Endometrium (tissue), 2 donors: ENCODE data around the gene FIP1L1.
"Not testable (repeated sequence)": the region's sequence is repeated elsewhere in the genome, so short reads cannot be mapped to it uniquely, and the experiment has no call there.

Experiments
- FAIRE-seq: peaks from 2 replicates; lab custom pipeline; 2012; peaks lifted over from hg19 to GRCh38; lab: Jason Lieb, UNC
- donor health status: control.
- donor health status: control.

Gene FIP1L1

DNA sequence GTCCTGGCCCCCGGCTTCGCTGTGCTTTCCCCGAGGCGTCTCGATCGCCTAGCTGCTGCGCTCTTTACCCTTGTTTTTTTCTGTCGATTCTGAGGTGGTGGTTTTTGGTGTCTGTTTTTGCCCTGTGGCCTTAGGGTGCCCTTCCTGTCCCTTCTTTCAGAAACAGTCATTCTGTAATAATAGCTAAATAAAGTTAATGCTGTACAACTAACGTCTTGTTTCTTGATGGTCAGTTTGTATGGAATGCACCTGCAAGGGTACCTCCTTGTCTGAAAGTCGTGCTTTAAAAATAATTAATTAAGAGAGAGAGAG, 686 bp downstream of the FIP1L1 start:
- FAIRE-seq: no peak

DNA sequence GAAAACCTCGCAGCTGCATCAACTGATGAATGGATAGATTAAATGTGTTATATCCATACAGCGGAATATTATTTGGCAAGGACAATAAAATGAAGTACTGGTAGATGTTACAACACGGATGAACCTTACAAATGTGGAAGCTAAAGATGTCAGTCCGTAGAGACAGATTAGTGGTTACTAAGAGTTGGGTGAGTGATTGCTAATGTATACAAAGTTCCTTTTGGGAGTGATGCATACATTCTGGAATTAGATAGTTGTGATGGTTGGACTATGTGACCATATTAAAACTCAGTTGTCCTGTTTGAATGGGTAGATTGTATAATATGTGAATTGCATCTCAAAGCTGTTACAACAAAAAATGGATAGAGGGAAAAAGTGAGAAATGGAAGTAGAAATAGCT, 2.8 kb downstream of the FIP1L1 start:
- no peak for FAIRE-seq

DNA sequence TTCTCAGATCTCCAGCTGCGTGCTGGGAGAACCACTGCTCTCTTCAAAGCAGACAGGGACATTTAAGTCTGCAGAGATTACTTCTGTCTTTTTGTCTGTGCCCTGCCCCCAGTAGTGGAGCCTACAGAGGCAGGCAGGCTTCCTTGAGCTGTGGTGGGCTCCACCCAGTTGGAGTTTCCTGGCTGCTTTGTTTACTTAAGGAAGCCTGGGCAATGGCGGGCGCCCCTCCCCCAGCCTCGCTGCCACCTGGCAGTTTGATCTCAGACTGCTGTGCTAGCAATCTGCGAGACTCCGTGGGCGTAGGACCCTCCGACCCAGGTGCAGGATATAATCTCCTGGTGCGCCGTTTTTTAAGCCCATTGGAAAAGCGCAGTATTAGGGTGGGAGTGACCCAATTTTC, 32.0 kb downstream of the FIP1L1 start:
- FAIRE-seq: not testable (repeated sequence)

DNA sequence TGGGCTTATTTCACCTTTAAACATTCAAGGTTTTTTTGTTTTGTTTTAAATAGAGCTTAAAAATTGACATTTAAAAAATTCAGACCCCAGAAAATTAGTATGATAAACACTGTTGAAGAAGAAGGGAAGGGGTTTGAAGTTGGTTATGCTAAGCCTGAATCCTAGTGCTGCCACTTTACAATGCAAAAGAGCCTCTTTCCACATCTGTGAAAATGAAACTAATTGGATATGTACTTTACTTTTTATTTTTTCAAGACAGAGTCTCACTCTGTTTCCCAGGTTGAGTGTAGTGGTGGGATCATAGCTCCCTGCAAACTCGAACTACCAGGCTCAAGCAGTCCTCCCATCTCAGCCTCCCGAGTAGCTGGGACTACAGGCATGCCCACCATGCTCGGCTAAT, 41.8 kb downstream of the FIP1L1 start:
- no peak for FAIRE-seq

DNA sequence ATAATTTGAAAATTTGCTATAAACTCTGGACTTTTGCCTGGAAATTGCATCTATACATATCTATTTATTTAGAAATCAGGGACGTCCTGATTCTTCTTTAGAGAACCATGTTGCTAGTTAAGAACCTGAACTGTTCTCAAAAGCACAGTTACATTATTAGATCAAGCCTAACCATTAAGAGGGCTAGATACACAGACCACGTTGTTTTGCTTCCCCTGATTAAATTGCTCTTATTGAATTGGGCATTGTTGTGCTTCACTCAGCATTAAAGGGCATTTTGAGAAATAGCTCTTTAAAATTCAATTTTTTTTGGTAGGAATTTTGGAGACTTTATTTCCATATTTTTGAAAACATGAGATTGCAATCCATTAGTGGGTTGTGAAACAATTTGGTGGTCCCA, 44.4 kb downstream of the FIP1L1 start:
- no peak for FAIRE-seq

DNA sequence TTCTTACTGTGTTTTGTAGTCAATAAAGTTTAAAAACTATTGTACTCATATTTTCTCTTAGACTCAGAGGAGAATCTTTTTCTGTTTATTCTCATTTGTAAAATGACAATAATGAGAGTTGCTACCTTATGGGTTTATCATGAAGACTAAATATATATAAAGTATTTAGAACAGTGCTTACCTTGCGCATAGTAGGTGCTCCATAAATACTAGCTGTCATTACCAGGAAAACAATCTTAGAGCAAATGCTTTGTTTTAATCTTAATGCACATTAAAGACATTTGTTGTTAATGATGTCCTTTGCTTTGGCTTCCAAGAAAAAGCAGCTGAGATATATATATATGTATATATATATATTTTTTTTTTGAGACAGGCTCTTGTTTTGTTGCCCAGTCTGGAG, 44.9 kb downstream of the FIP1L1 start:
- no peak for FAIRE-seq

DNA sequence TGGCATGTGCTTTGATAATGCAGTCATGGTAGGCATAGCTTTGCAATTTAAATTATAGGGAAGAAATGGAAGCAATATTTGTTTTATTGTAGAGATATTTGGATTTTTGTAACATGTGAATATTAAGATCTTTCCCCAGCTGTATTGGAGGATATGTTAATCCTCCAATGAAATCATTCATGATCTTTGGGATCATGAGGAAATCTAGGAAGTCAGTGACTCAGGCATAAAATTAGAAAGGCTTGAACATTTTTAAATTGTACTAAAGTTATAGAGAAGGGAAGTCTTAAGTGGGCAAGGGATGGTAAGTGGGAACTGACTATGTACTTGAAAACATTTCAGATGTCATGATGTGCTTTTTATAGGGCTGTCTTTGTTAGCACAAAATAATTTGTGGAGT, 46.8 kb downstream of the FIP1L1 start:
- no peak for FAIRE-seq

DNA sequence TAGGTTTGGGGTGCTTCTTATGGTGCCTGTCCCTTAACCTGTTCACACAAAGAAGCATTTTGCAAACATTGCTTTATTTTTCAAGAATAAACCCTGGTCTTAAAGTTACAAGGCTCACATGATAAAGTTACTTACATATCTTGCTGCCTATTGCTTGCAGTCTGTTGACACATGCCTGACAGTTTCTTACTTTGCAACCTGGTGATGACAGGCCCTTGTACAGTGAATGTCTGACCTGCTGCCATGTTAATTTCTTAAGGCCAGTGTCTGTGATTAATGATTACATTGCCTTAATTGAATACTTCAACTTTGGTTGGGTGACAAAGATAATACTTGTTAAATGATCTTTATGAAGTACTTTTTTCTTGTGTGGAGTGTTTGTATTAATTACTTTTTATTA, 49.9 kb downstream of the FIP1L1 start:
- FAIRE-seq: no peak

DNA sequence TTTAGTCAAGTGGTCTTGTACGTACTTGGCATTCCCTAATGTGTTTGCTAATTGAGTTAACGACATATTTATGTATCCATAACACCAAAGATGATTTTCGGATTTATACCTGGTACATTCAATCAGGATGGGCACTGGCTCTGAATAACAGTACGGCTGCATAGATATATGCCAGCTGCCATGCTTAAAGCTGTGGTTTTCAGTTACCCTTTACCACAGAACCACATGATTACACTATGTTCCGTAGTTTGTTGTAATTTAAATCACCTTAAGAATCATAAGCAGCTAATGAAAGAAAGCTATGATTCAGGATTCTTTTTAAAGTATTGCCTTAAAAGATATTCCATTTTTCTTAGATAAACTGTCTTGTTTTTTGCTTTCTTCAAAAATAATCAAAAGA, 53.6 kb downstream of the FIP1L1 start:
- no peak for FAIRE-seq

DNA sequence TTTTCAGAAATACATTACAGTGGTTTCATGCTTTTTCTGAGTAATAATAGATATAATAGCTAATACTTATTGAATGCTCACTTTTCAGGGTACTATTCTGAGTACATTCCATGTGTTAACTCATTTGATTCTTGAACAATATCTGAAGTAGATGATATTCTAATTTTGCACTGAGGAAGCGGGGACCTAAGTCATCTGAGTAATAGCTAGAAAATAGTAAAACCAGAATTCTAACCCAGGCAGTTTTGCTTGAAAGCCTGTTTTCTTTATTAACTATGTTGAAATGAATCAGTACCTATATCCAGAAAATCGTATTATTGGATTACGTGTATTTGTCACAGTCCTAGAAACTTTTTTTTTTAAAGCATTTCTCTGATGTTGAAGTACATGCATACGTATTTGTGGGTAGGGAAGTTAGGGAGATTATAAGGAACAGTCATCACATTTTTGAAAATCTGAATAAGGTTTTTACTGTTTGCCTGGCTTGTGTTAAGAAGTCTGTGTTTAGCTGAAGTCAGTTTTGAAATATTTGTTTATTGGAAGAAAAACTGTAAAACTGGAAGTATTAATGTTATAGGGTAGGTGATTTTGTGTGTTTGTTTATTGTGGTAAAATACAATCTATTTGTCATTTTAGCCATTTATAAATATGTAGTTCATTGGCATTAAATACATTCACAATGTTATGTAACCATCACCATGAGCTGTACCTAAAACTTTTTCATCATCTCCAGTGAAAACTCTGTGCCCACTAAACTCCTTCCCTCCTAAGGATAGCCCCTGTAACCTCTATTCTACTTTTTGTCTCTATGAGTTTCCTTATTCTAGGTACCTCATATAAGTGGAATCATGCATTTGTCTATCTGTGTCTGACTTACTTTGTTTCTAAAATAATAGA, 55.3 kb downstream of the FIP1L1 start:
- FAIRE-seq: no peak

DNA sequence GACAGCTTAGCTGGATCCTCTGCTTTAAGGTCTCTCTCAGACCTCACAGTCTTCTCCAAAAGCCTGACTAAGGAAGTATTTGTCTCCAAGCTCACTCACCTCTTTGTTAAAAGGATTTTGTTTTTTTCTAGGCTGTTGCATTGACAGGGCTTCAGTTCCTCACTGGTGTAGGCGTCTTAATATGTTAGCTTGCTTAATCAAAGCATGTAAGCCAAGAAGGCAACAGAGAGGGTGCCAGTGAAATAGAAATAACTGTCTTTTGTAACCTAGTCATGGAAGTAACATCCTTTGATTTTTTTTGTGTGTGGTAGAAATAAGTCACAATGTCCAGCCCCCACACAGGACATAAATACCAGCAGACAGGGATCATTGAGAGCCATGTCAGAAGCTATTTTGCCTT, 58.8 kb downstream of the FIP1L1 start:
- FAIRE-seq: no peak

DNA sequence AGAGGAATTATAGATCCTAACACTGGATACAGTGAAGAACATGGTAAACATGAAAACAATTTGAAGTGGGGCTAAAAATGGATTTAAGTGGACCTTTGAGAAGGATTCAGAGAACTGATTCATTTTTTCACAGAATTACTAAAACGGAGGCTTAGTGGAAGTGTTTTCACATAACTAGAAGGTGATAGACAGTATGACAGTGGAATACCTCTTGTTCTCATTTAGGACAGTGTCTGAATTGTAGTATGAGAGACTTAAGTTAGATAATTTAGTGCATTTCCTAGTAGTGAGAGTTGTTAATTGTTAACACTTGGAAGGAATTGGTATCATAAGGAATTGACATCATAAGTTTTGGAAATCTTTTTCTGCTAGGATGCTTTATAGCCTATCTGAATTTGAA, 64.1 kb downstream of the FIP1L1 start:
- no peak for FAIRE-seq

DNA sequence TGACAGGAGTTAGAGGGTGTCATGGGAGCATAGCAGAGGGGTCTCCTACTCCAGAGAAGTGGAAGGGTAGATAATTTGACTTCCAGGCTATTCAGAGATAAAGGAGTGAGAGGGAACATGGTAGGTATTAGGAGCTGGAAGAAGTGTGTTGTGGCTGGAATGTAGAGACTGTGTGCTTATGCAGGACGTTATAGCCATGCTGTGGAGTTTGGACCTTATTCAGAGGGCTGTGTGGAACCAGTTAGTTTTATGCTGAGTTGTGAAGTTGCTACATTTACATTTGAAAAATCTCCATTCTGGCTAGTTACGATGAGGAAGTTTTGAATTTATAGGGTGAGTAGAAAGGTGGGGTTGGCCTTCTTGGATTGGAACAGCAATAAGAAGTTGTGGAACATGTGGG, 67.5 kb downstream of the FIP1L1 start:
- no peak for FAIRE-seq

DNA sequence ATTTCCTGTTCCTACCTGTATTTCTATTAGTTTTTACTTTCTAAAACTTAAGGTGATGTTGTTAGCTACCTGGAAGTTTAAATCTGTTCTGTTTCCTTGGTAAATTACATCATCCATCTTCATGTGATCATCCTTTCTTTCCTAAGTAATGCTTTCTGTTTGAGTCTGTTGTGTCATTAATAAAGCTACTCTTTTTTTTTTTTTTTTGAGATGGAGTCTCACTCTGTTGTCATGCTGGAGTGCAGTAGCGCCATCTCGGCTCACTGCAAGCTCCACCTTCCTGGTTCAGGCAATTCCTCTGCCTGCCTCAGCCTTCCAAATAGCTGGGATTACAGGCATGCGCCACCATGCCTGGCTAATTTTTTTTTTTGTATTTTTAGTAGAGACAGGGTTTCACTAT, 73.3 kb downstream of the FIP1L1 start:
- FAIRE-seq: no peak

DNA sequence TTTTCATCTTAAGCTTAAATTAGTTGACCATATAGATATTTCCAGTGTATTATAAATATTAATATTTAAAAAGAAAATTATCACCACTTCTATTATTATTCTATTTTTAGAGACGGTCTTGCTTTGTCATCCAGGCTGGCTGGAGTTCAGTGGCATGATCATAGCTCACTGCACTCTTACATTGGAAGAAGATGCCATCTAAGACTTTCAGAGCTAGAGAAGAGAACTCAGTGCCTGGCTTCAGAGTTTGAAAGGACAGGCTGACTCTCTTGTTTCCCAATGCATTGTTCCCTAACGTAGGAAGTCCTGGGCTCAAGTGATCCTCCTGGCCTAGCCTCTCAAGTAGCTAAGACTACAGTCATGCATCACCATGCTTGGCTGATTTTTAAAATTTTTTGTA, 75.9 kb downstream of the FIP1L1 start:
- FAIRE-seq: no peak

DNA sequence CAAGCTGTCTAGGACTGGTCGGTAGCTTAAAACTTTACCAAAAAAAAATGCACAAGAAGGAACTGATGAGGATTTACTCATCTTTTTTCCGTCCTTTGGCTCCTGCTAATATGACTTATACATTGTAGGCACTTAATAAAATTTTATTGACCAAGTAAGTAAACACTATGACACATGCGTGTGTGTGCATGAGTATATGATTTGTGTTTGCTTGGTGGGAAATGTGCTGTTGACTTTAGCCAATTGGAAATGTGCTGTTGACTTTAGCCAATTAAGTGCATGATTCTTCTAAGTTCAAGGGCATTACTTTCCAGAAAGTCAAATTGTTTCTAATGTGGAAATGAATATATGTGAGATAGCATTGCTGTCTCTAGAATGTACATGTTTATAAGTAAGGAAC, 78.3 kb downstream of the FIP1L1 start:
- FAIRE-seq: no peak

DNA sequence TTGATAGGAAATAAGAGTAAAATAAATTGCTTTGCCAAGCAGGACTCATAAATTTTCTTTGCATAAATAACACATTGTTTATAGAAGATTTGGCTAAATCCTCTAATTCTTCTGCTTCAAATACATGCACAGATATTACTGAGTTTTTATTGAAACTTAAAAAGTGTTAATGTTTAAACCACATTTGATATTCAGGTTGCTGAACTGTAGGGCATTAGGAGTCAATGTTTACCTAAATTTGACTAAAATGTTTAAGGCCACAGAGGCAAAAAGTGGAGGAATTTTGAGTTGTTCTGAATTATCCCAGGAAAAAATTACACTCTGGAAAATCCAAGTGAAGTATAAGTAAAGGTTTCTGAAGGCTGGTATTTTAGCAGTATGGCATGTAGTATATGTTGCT, 78.7 kb downstream of the FIP1L1 start:
- no peak for FAIRE-seq

DNA sequence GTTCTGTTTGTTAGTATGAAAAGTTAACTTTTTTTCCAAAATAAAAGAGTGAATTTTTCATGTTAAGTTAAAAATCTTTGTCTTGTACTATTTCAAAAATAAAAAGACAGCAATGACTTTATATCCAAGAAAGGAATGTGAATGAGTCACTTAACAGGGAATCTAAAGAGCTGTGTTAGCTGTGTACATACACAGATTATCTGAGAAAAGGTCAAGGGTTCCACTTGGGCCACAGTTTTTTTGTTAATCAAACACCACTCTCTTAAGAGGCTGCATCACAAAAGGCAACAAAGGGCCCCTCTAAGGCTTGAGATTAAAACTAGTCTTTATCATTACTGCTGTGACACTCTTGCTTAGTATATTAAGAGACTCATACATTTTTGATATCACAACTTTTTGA, 82.1 kb downstream of the FIP1L1 start:
- FAIRE-seq: no peak

DNA sequence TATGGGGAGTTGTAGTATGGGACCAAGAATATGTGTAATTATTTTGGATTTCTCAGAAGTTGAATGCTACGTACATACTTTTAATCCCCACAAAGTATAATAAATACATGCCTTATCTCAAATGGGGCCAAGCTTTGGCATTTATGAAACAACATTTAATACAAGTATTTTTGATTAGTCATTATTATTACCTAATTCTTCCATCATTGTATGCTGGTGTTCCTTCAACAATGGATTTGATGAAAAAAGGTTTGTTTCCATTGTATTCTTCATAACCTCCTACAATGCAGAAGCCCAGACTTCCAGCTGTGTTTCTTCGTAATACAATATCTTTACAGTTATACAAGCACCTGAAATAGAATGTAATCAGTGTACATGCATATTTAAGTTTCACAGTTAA, 83.8 kb downstream of the FIP1L1 start:
- no peak for FAIRE-seq

DNA sequence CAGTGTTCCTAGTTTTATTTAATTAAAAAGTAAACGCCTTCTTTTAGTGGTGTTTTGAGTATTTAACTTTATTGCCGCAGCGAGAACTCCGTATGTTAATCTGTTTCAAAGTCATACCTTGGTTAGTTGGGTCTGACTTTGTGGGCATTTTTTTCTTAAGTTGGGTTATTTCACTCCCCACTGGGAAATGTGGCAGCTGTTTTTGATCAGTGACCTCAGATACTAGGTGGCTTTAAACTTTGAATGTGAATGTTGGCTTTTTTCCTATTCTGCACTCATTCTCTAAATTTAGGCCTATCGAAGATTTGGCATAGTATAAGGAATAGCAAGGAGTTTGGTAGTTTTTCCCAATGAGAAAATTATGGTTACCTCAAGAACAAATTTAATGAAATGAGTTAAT, 85.9 kb downstream of the FIP1L1 start:
- FAIRE-seq: no peak

DNA sequence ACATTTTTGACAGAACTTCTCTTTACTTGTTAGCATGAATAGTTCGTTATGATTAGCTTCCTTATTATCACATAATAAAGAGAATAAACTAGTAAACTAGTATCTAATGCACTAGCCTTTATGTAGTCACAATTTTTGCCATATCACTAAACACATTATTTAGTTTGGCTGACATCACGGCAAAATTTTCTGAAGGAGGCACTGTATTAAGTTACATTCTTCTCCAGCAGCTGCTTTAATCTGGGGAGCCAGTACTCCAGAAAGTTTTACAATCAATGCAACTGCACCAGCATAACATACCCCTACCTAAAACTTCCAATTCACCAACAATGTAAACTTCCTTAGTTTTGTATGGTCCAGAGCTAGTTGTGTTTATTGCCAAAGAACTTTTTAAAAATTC, 87.8 kb downstream of the FIP1L1 start:
- no peak for FAIRE-seq

DNA sequence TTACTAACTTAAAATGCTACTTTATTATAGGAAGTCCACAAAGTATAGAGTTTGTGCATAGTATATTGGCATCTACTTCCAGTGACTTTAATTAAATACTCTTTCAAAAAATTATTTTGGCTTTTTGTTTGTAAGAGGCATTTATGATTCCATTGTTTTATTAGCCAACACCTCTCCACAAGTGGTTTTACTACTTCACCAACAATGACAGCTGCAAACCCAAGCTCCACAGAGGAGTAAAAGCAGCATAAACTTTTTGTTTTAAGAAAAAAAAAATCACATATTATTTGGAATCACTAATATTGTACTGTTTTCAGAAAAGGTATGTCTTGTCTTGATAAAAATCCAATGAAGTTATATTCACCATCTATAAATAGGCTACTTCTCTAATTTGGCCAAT, 88.5 kb downstream of the FIP1L1 start:
- no peak for FAIRE-seq

DNA sequence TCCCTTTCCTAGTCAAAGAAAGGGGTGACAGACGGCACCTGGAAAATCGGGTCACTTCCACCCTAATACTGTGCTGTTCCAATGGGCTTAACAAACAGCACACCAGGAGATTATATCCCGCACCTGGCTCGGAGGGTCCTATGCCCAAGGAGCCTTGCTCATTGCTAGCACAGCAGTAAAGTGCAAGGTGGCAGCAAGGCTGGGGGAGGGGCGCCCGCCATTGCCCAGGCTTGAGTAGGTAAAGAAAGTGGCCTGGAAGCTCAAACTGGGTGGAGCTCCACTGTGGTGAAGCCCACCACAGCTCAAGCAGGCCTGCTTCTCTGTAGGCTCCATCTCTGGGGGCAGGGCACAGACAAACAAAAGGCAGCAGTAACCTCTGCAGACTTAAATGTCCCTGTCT, 89.1 kb downstream of the FIP1L1 start:
- FAIRE-seq: not testable (repeated sequence)

DNA sequence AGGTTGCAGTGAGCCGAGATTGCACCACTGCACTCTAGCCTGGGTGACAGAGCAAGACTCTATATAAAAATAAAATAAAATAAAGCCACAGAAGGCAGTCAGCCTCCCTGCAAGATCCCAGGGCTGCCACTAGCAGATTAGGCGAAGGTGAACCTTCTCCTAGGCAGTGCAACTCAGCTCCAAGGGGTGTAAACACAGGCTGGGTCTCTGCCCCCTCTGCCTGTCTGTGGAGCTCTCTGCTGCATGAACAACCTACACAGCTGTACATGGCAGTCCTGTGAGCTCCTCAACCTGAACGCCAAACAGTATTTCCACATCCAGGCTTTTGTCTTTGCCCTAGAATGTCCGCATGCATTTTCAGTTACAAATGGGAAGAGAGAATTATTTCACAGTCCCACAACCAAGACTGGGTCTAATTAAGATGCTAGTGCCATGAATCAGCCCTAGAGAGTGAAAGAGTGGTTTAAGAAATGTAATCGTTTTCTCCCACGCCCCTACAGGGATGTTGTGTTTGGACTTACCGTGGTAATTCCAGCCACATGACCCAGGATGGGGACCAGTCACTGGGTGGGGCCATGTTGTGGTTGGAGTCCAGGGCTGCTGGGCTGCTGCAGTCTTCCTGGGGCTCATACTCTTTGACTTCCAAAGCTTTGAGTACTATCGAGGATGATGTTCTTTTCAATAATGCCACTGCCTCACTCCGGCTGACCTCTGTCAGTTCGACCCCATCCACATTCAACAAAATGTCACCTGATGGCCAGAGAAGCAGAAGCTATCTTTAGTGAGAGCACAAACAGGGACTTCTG, 99.0 kb downstream of the FIP1L1 start:
- FAIRE-seq: no peak
